Uterus (tissue), 4 donors: ENCODE data around the gene CDC42BPG. TPM values are rescaled to one million over a fixed set of nuclear protein-coding genes. Genes with fewer than 3 reads are reported as not detected.

Experiments
- DNase-seq, 2 donors: peaks; one replicate each; pipeline ENCODE4 v3.0.0-alpha.2; 2019 to 2020
- H3K27ac ChIP-seq, 2 donors: fragments of 200-600 bp; sonication (generic); 1 replicate in 1 of 2; 2 replicates in 1 of 2; pipeline ENCODE4 v1.5.1; 2016 to 2018
- H3K27me3 ChIP-seq, 2 donors: fragments of 200-600 bp; sonication (generic); one replicate each; pipeline ENCODE4 v1.5.1; 2018 to 2019; ENCODE audit warnings: control low read depth in 1 of 2
- H3K36me3 ChIP-seq, 2 donors: fragments of 200-600 bp; sonication (generic); one replicate each; pipeline ENCODE4 v1.5.1; 2019; ENCODE audit warnings: control low read depth in 1 of 2
- H3K4me1 ChIP-seq, 2 donors: fragments of 200-600 bp; sonication (generic); one replicate each; pipeline ENCODE4 v1.5.1; 2018 to 2019; ENCODE audit warnings: control low read depth in 1 of 2
- H3K4me3 ChIP-seq, 2 donors: fragments of 200-600 bp; sonication (generic); 1 replicate in 1 of 2; 2 replicates in 1 of 2; pipeline ENCODE4 v1.5.1; 2018 to 2019; ENCODE audit warnings: mild to moderate bottlenecking in 1 of 2
- H3K9me3 ChIP-seq, 2 donors: fragments of 200-600 bp; sonication (generic); one replicate each; pipeline ENCODE4 v1.5.1; 2019; ENCODE audit warnings: control low read depth in 1 of 2
- CTCF ChIP-seq, 4 experiments: fragments of 200-600 bp in 2 of 4; fragments of 450-650 bp in 2 of 4; sonication (generic) in 2 of 4; IDR thresholded peaks; one replicate each; pipeline ENCODE4 v1.5.1; 2016 to 2019; ENCODE audit warnings: antibody characterized with exemption in 4 of 4, mild to moderate bottlenecking in 2 of 4, moderate library complexity in 1 of 4
- POLR2A ChIP-seq, 2 donors: fragments of 450-650 bp; IDR thresholded peaks; one replicate each; pipeline ENCODE4 v1.6.1; 2016; ENCODE audit warnings: antibody characterized with exemption in 2 of 2, mild to moderate bottlenecking in 1 of 2, moderate library complexity in 1 of 2
- intact Hi-C: fragments of 100-400 bp; cut with DNase I; formaldehyde crosslinking; loops from one replicate; pipeline ENCODE4 v1.15.1; 2023; ENCODE audit warnings: low total_unique reads
- total RNA-seq, 4 donors: library from RNA; depleted of rRNA in 3 of 4; stranded (reverse); fragments of >200 nt in 3 of 4; gene quantifications; one replicate each; pipeline versions ENCODE4 v1.1.0 to v1.2.4, GENCODE V29; 2014 to 2023
- donor health status: DM: yes; HTN: yes; CAD: no.

CDC42BPG gene
- total RNA-seq, 4 donors from 2014 or later, result under 0.01 to 2.7 (median 0.30) TPM

DNA sequence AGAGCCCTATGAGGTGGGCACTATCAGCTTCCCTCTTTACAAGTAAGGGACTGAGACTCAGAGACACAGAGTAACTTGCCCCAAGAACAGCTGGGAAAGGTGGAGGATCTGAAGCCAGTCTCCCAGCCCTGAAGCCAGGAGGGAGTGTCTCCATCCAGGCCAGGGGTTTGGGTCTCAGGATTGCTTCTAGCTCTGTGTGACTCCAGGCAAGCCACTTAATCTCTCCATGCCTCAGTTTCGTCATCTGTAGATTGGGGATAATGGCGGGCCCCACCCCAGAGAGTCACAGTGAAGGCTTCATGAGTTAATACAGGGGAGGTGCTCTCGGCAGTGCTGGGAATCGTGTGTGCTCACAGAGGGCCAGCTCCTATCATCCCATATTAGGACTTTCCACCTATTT, 52.0 kb downstream of the CDC42BPG start:
- no peaks in the 10 kb centered on the region for H3K4me1 ChIP-seq
- no peaks in the 10 kb centered on the region for H3K27me3 ChIP-seq
- no peak for DNase-seq
- intact Hi-C loops, result no loop called here
- no peak overlapping the region for H3K4me3 ChIP-seq
- no peaks in the 10 kb centered on the region for H3K36me3 ChIP-seq
- H3K27ac ChIP-seq, result no peak overlapping the region
- no peak for TF ChIP-seq CTCF (IDR thresholded peaks at IDR 0.05)
- TF ChIP-seq POLR2A (IDR thresholded peaks at IDR 0.05), result no peak
- H3K9me3 ChIP-seq, result no peaks in the 10 kb centered on the region

- Histone ChIP-seq H3K4me3 (no peak overlapping the region), H3K27me3 (no peaks in the 10 kb centered on the region), H3K9me3 (no peaks in the 10 kb centered on the region), H3K4me1 (no peaks in the 10 kb centered on the region), H3K36me3 (no peaks in the 10 kb centered on the region), H3K27ac (no peak overlapping the region)
- TF ChIP-seq CTCF (IDR thresholded peaks at IDR 0.05), result no peak
- TF ChIP-seq POLR2A (IDR thresholded peaks at IDR 0.05), result no peak
- intact Hi-C loops, result no loop called here
- no peak for DNase-seq
These were observed 52.6 kb downstream of the CDC42BPG start for GRCh38 chr11:64791781-64792291.

DNA sequence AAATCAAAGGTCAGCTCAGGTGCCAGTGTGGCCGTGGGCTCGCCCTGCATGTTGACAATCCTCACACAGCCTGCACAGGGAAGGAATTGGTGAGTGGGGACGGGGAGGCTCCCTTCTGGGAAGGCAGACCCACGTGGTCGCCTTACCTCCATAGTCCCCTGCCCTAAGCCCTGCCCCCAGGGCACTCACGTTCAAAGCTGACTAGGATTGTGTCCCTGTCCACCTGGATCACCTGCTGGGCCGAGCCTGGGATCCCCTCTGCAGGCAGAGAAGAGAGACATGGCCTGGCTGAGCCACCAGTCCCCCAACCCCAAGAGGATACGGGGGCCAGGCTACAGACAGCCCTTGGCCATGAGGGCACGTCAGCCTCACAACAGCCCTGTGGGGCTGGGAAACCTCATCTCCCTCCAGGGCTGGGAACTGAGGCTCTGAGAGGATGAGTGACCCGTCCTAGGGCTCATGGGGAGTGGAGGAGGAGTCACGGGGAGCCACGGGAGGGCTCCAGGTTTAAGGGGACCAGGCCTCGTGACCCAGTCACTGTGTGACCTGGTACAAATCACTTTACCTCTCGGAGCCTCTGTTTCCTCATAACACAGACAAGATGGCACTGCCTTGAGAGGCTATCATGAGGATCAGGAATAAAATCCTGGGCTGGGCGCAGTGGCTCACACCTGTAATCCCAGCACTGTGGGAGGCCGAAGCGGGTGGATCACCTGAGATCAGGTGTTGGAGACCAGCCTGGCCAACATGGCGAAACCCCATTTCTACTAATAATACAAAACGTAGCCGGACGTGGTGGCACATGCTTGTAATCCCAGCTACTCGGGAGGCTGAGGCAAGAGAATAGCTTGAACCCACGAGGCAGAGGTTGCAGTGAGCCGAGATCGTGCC, 54.0 kb downstream of the CDC42BPG start:
- Histone ChIP-seq H3K4me3 (no peak overlapping the region), H3K4me1 (no peaks in the 10 kb centered on the region), H3K27me3 (no peaks in the 10 kb centered on the region), H3K36me3 (no peaks in the 10 kb centered on the region), H3K27ac (no peak overlapping the region), H3K9me3 (no peaks in the 10 kb centered on the region)
- TF ChIP-seq CTCF (IDR thresholded peaks at IDR 0.05), result no peak
- no peak for DNase-seq
- intact Hi-C loops, result no loop called here

- no peak for TF ChIP-seq CTCF (IDR thresholded peaks at IDR 0.05)
- no peak for TF ChIP-seq POLR2A (IDR thresholded peaks at IDR 0.05)
- Histone ChIP-seq H3K9me3 (no peaks in the 10 kb centered on the region), H3K4me1 (no peaks in the 10 kb centered on the region), H3K27ac (no peak overlapping the region), H3K36me3 (no peaks in the 10 kb centered on the region), H3K4me3 (no peak overlapping the region), H3K27me3 (no peaks in the 10 kb centered on the region)
- intact Hi-C loops, result no loop called here
- no peak for DNase-seq
These were observed 54.9 kb downstream of the CDC42BPG start for GRCh38 chr11:64789331-64790204.
